ENCODE measurements around the gene RAF1. TPM values are rescaled to one million over a fixed set of nuclear protein-coding genes. Genes with fewer than 3 reads are reported as not detected.
A peak's percentile ranks its signal among the peaks of the same experiment; 100 is the strongest.

RAF1 gene
- total and polyA plus RNA-seq, 10 donors: 31.6 to 153 (median 110) TPM

DNA sequence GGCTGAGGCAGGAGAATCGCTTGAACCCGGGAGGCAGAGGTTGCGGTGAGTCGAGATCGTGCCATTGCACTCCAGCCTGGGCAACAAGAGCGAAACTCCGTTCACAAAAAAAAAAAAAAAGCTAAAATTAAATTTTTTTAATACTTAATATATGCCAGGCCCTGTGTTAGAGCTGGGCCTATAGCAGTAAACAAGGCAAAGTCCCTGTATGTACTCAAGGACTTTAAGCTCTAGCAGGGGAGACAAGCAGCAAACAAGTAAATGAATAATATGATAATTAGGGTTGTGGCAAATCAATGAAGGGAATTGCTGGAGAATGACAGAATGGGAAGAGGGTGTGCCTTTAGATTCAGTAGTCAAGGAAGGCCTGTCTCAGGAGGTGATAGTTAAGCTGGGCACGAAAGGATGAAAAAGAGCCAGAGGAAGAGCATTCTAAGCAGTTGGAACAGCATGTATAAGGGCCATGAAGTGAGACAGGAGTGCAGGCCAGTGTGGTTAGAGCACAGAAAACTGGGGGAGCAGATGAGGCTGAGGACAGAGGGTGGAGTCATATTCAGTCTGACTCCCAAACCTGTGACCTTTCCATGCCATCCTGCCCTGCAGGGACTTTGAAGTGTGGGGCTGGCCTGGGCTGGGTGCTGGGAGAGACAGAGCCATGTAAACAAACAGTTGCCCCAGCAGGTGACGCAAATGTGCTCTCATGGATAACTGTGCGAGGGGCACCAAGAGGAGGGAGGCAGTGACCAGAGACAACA is 6.6 kb upstream of the RAF1 start:
- WGBS, 5 donors: 85 to 97% (median 94%) methylated on average over 5 to 10 of the region's 10 CpGs
- peak; percentile 63 for DNase-seq

DNA sequence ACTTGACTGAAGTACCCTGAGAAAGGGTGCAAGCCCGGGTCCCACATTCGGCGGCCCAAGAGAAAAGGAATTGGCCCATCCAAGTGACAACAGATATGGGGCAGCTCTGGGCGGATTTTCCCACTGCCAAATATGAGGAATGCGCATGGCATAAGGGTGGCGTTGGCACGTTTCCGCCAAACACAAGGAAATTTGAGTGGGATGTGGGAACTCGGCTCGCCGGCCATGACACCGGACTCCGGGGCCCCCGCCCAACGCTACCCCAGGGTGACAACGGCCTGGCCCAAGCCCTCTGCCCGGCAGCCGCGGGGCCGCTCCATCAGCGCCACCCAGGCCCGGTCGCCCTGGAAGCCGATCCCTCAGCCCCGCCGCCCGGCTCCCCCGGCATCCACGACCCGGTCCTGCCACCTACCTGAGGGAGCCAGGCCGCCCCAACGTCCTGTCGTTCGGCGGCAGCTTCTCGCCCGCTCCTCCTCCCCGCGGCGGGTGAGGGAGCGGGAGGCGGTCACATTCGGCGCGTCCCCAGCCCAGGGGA is 449 bp downstream of the RAF1 start:
- Histone ChIP-seq H3K27ac (peak overlapping the region; percentile 95 to 100 (median 100)), H3K36me3 (no peaks in the 10 kb centered on the region), H3K27me3 (replicated peaks in 1 of 7) (no peaks in the 10 kb centered on the region), H3K4me1 (peaks cover 25 to 53% (median 48%) of the 10 kb centered on the region in 6 donors), H3K9me3 (no peaks in the 10 kb centered on the region), H3K4me3 (peak overlapping the region; percentile 62 to 92 (median 80))
- intact Hi-C loops (cut with DNase I; ENCODE audit: low total_unique reads): loop anchor here (10.0 kb wide), 1 partner anchor 109 kb away; the partner anchor contains the start of gene MKRN2
- 0% methylated on average over 8 to 45 of the region's 45 CpGs for WGBS, 5 donors
- TF ChIP-seq CTCF (IDR thresholded peaks at IDR 0.05 in 8 of 11, conservative IDR thresholded peaks at IDR 0.05 in 3 of 11) (no peak), POLR2A (IDR thresholded peaks at IDR 0.05) (no peak), POLR2AphosphoS5 (IDR thresholded peaks at IDR 0.05) (no peak)
- DNase-seq: no peak

More for the DNA sequence above, 6.6 kb upstream of the RAF1 start:
- Histone ChIP-seq H3K4me1 (peaks cover 0 to 3% (median 0%) of the 10 kb centered on the region in 6 donors), H3K4me3 (no peak overlapping the region), H3K36me3 (no peaks in the 10 kb centered on the region), H3K27ac (no peak overlapping the region), H3K9me3 (no peaks in the 10 kb centered on the region), H3K27me3 (replicated peaks in 1 of 7) (no peaks in the 10 kb centered on the region)
- TF ChIP-seq POLR2AphosphoS5 (IDR thresholded peaks at IDR 0.05) (no peak), CTCF (IDR thresholded peaks at IDR 0.05 in 8 of 11, conservative IDR thresholded peaks at IDR 0.05 in 3 of 11) (no peak), POLR2A (IDR thresholded peaks at IDR 0.05) (no peak)
- intact Hi-C loops (cut with DNase I; ENCODE audit: low total_unique reads): no loop called here

DNA sequence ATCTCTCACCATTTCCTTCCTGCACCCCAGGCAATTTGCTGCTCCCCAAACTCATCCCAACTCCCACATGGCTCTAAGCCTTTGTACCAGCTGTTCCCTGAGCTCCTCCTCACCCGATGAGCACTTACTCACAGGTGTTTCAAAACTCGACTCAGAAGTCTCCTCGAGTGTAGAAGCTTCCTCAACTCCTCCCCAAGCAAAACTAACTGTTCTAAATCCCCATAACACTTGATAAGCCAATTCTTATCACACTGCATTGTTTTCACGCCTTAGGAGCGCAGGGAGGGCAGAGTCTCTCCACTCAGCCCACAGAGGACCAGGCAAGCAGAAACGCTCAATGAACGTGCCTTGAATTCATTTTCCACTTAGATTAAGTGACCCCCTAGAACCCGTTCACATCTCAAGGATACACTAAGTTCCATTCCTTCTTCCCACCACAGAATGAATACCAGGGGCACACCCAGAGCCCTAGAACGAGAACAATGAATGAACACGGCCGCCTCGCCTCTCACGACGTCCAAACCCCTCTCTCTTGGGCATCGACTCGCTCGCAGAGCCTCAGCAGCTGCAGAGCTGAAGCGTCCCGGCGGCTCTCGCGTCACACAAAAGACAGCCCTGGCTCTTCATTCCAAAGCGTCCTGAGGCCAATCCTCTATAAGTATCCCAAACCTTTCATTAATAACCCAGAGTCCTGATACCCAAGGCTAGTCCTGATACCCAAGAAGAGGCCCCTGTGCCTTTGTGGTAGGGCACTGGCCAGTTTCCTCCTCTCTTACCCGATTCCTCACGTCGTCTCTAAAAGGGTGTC is 1.1 kb downstream of the RAF1 start:
- no peaks in the 10 kb centered on the region for H3K27me3 ChIP-seq (replicated peaks in 1 of 7)
- intact Hi-C loops (cut with DNase I; ENCODE audit: low total_unique reads): loop anchor here (10.0 kb wide), 1 partner anchor 108 kb away; the partner anchor contains the start of gene MKRN2
- TF ChIP-seq CTCF (IDR thresholded peaks at IDR 0.05 in 8 of 11, conservative IDR thresholded peaks at IDR 0.05 in 3 of 11): no peak
- TF ChIP-seq POLR2AphosphoS5 (IDR thresholded peaks at IDR 0.05): no peak
- TF ChIP-seq POLR2A (IDR thresholded peaks at IDR 0.05): no peak
- 0 to 1% (median 1%) methylated on average over 26 of the region's 26 CpGs for WGBS, 5 donors
- DNase-seq: peak; percentile 85
- peak overlapping the region; percentile 95 to 100 (median 100) for H3K27ac ChIP-seq
- peaks cover 25 to 60% (median 55%) of the 10 kb centered on the region in 6 donors for H3K4me1 ChIP-seq
- peak overlapping the region; percentile 62 to 92 (median 80) for H3K4me3 ChIP-seq
- no peaks in the 10 kb centered on the region for H3K36me3 ChIP-seq
- no peaks in the 10 kb centered on the region for H3K9me3 ChIP-seq

Data from spleen (tissue), 11 donors.